Measurements from ENCODE around the gene VPS45. TPM values are rescaled to one million over a fixed set of nuclear protein-coding genes. Genes with fewer than 3 reads are reported as not detected.

The VPS45 gene
- total RNA-seq, 2 donors from 2014 or later: 34.9 to 38.8 TPM

GRCh38 chr1:150073516-150073915, 5.9 kb downstream of the VPS45 start:
- Histone ChIP-seq H3K36me3 (peaks cover 26% of the 10 kb centered on the region), H3K27me3 (no peaks in the 10 kb centered on the region), H3K27ac (no peak overlapping the region), H3K4me3 (no peak overlapping the region), H3K4me1 (peaks cover 0 to 11% of the 10 kb centered on the region in 2 donors), H3K9me3 (no peaks in the 10 kb centered on the region)
- TF ChIP-seq CTCF (IDR thresholded peaks at IDR 0.05): no peak
- DNase-seq (ENCODE audit: low spot score): no peak

GRCh38 chr1:150076066-150076465, 8.5 kb downstream of the VPS45 start:
- no peak for DNase-seq (ENCODE audit: low spot score)
- peaks cover 32% of the 10 kb centered on the region for H3K36me3 ChIP-seq
- H3K4me3 ChIP-seq: no peak overlapping the region
- H3K27ac ChIP-seq: no peak overlapping the region
- H3K27me3 ChIP-seq: no peaks in the 10 kb centered on the region
- no peaks in the 10 kb centered on the region for H3K4me1 ChIP-seq
- TF ChIP-seq CTCF (IDR thresholded peaks at IDR 0.05): no peak
- H3K9me3 ChIP-seq: no peaks in the 10 kb centered on the region

GRCh38 chr1:150076985-150077384, 9.4 kb downstream of the VPS45 start:
- DNase-seq (ENCODE audit: low spot score): no peak
- no peak overlapping the region for H3K27ac ChIP-seq
- no peaks in the 10 kb centered on the region for H3K4me1 ChIP-seq
- no peak for TF ChIP-seq CTCF (IDR thresholded peaks at IDR 0.05)
- H3K9me3 ChIP-seq: no peaks in the 10 kb centered on the region
- H3K27me3 ChIP-seq: no peaks in the 10 kb centered on the region
- peaks cover 35% of the 10 kb centered on the region for H3K36me3 ChIP-seq
- H3K4me3 ChIP-seq: no peak overlapping the region

GRCh38 chr1:150080784-150081183, 13.2 kb downstream of the VPS45 start:
- TF ChIP-seq CTCF (IDR thresholded peaks at IDR 0.05): no peak
- peaks cover 30% of the 10 kb centered on the region for H3K36me3 ChIP-seq

GRCh38 chr1:150082494-150082893, 14.9 kb downstream of the VPS45 start:
- Histone ChIP-seq H3K4me3 (no peak overlapping the region), H3K36me3 (peaks cover 30% of the 10 kb centered on the region), H3K4me1 (no peaks in the 10 kb centered on the region), H3K27me3 (no peaks in the 10 kb centered on the region), H3K27ac (no peak overlapping the region), H3K9me3 (no peaks in the 10 kb centered on the region)
- no peak for TF ChIP-seq CTCF (IDR thresholded peaks at IDR 0.05)
- no peak for DNase-seq (ENCODE audit: low spot score)

More at GRCh38 chr1:150080784-150081183, 13.2 kb downstream of the VPS45 start:
- no peak for DNase-seq (ENCODE audit: low spot score)
- no peak overlapping the region for H3K4me3 ChIP-seq
- no peaks in the 10 kb centered on the region for H3K4me1 ChIP-seq
- peak overlapping the region; percentile 10 to 52 for H3K27ac ChIP-seq
- no peaks in the 10 kb centered on the region for H3K9me3 ChIP-seq
- H3K27me3 ChIP-seq: no peaks in the 10 kb centered on the region

- H3K4me3 ChIP-seq: no peak overlapping the region
- no peak for TF ChIP-seq CTCF (IDR thresholded peaks at IDR 0.05)
- no peaks in the 10 kb centered on the region for H3K27me3 ChIP-seq
- no peaks in the 10 kb centered on the region for H3K4me1 ChIP-seq
- H3K27ac ChIP-seq: no peak overlapping the region
- no peaks in the 10 kb centered on the region for H3K9me3 ChIP-seq
- DNase-seq (ENCODE audit: low spot score): no peak
- peaks cover 30% of the 10 kb centered on the region for H3K36me3 ChIP-seq
Observed at GRCh38 chr1:150083907-150084306, 16.3 kb downstream of the VPS45 start.

Measured in right atrium auricular region (tissue), 2 donors.